HTERT RPE-1 (cell line): ENCODE results near the gene FUBP3.
"Not testable (repeated sequence)": the region's sequence is repeated elsewhere in the genome, so short reads cannot be mapped to it uniquely, and the experiment has no call there.

Source experiments
- in situ Hi-C: fragments of 300-500 bp; cut with MboI; formaldehyde crosslinking; loops from 4 replicates; pipeline ENCODE4 v1.14.3; 2020; ENCODE audit warnings: low sequenced_read_pairs

The FUBP3 gene

DNA sequence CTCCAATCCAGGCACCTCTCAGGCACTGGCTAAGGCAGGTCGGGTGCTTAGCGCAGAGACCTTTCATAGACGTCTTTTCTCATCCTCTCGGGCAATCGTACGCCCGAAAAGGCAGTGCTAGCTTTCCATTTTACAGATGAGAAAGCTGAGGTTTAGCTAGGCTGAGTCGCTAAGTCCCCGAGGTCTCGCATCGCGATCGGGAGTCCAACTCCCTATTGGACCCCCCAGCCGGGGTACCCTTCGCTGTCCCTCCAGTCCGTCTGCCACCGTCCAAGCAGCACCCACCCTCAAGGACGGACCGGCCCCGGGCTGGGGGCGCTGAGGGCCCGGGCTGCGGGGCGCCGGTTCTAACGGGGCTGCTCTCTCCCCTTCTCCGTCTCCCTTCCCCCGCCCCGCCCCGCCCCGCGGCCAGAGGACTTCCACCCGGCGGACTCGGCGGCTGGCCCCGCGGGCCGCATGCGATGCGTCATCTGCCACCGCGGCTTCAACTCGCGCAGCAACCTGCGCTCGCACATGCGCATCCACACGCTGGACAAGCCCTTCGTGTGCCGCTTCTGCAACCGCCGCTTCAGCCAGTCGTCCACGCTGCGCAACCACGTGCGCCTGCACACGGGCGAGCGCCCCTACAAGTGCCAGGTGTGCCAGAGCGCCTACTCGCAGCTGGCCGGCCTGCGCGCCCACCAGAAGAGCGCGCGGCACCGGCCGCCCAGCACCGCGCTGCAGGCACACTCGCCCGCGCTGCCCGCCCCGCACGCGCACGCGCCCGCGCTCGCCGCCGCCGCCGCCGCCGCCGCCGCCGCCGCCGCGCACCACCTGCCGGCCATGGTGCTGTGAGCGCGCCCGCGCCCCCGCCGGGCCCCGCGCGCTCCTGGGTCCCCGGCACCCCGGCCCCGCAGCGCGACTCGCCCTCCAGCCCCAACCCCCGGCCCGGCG, 101.7 kb downstream of the FUBP3 start:
- in situ Hi-C loops = no loop called here

DNA sequence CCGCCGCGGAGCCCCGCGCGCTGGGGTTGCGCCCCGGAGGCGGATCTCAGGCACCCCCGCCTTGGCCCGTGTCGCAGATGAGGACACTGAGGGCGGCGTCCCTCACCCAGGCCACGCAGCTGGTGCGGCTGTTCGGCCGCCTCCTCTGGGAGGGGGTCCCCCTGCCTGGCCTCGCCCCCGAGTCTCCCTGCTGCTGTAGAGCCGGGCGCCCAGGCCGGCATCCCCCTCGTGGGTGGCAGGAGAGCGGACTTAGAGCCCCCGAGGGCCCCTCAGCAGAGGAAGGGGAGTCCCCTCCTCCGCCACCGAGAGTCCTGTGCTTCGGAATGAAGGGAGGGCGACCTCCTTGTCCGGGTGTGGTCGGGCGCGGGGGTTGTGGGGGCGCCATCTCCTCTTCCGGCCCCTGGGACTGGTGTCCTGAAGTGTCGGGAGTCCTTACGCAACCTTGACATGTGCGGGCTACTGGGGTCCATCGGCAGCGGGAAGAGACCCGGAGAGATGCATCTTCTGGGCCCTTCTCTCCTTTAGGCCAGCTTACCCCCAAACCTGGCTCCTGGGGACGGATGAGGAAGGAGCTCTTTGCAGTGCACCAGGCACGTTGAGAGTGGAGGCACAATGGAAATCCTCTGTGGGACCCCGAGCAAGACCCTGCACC, 102.5 kb downstream of the FUBP3 start:
- in situ Hi-C loops = no loop called here

DNA sequence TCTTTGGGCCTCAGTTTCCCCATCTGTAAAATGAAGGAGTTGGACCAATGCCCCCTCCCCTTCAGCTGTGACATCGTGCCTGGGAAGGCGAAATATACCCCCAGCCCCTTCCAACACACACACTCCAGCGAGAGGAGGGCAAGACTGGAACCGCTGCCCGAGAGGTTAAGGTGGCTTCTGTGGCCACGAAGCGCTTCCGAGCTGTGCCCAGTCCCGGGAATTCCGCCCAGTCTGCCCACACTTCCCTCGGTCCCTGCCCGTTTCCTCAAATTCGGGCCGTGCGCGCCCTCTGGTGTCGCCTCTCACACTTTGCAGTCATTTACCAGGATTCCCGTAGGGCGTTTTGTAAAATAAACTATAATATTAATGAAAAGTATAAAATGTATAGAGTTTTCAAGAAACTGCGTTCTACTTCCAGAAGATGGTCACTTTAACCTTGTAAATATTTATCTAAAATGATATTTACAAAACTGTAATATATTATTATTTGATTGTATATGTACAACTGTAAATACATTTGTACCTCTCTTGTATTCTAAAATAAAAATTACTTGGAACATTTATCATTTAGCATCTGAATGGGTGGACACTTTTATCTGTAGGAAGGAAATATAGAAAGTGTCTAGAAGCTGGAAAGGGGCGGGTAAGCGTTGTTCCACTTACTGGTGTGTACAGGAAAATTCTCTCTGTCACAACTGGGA, 103.2 kb downstream of the FUBP3 start:
- in situ Hi-C loops = no loop called here

DNA sequence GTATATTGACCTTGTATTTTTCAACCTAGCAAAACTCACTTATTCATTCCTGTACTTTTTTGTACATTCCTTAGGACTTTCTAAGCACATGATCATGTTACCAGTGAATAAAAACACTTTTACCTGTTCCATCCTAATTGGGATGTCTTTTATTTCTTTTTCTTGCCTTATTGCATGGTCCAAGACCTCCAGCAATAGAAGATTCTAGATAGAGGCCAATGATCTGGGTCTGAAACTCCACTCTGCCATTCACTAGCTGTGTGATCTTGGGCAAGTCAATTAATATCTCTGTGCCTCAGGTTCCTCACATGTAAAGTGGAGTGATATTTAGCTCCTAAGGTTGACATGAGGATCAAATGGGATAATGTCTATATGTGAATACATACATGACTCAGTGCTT, 105.7 kb downstream of the FUBP3 start:
- in situ Hi-C loops = no loop called here

DNA sequence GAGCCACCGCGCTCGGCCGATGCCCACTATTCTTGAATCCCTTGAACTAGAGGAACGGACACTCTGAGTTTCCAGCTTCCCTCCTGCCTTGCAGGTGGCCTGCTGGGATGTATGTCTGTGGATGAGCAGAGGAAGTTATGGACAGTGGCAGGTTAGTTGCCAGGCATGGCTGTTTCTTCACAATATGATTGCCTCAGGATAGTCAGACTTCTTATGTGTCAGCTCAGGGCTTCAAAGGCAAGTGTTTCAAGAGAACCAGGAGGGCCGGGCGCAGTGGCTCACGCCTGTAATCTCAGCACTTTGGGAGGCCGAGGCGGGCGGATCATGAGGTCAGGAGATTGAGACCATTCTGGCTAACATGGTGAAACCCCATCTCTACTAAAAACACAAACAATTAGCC, 106.6 kb downstream of the FUBP3 start:
- in situ Hi-C loops = not testable (repeated sequence)

DNA sequence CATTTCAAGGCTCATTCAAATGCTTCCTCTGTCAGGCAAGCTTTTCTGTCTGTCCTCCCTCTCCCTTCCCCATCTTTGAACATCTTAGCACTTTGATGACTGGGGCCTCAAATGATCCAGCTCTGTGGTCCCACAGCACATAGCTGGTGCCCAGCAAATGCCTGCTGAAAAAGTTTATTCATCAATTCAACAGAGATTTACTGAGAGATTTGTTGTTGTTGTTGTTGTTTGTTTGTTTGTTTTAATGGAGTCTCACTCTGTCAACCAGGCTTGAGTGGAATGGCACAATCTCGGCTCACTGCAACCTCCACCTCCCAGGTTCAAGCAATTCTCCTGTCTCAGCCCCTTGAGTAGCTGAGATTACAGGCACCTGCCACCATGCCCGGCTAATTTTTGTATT, 108.2 kb downstream of the FUBP3 start:
- in situ Hi-C loops = no loop called here
